ENCODE results near the gene RSBN1.

DNA sequence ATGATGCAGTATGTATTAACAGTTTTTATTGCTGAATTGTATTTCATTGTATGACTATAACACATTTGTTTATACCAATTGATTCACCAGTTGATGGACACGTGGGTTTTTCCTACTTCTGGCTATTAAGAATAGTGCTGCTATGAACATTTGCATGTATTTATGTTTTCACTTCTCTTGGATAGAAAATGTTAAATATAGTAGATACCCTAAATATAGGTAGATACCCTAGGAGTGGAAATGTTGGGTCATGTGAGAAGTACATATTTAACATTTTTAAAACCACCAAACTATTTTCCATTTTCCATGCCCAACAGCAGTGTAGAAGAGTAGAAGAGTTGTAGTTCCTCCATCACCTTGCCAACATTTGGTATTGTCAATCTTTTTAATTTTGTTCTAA, 60.8 kb downstream of the RSBN1 start:
- TF ChIP-seq, protein P1, sequence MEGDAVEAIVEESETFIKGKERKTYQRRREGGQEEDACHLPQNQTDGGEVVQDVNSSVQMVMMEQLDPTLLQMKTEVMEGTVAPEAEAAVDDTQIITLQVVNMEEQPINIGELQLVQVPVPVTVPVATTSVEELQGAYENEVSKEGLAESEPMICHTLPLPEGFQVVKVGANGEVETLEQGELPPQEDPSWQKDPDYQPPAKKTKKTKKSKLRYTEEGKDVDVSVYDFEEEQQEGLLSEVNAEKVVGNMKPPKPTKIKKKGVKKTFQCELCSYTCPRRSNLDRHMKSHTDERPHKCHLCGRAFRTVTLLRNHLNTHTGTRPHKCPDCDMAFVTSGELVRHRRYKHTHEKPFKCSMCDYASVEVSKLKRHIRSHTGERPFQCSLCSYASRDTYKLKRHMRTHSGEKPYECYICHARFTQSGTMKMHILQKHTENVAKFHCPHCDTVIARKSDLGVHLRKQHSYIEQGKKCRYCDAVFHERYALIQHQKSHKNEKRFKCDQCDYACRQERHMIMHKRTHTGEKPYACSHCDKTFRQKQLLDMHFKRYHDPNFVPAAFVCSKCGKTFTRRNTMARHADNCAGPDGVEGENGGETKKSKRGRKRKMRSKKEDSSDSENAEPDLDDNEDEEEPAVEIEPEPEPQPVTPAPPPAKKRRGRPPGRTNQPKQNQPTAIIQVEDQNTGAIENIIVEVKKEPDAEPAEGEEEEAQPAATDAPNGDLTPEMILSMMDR (conservative IDR thresholded peaks at IDR 0.05 in 1 of 2, IDR thresholded peaks at IDR 0.05 in 1 of 2; ENCODE audit: low read depth in 1 of 2, low read length in 2 of 2) = no peak
- TF ChIP-seq EZH2 (IDR thresholded peaks at IDR 0.05; ENCODE audit: low read length, missing control alignments) = no peak

All from fibroblast of lung (primary cell).